HPDE6-E6E7 (cell line): ENCODE results near the gene GPRC5C.
"Not testable (repeated sequence)": the region's sequence is repeated elsewhere in the genome, so short reads cannot be mapped to it uniquely, and the experiment has no call there.

Experiments used
- DNase-seq: peaks from one replicate; pipeline ENCODE4 v3.0.0; 2011; ENCODE audit warnings: missing footprints; ENCODE audit errors: extremely low spot score

Gene GPRC5C

DNA sequence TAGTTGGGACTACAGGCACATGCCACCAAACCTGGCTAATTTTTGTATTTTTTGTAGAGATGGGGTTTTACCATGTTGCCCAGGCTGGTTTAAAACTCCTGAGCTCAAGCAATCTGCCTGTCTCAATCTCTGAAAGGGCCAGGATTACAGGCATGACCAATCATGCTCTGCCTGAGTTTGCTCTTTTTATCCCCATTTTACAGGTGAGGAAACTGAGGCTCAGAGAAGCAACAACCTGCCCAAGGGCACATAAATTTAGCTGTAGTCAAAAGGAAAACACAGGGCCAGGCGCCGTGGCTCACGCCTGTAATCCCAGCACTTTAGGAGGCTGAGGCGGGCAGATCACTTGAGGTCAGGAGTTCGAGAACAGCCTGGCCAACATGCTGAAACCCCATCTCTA, 26.6 kb upstream of the GPRC5C start:
- not testable (repeated sequence) for DNase-seq

DNA sequence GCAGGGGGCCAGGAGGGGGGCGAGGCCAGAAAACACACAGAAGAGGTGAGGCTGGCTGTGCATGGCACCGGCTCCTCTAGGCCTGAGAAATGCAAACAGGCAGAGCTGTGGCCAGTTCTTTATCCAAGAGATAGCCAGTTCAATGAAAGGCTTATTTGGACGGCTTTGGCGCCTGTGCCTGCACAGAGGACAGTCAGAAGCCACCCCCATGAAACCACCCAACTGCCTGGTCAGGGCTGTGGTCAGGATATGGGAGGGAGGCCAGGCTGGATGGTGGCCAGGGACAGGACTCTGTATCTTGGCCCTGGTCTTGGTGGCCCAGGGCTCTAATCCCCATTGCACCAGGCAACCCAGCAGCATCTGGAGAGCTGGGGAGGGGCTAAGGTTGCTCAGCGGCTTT, 24.5 kb upstream of the GPRC5C start:
- DNase-seq: no peak

DNA sequence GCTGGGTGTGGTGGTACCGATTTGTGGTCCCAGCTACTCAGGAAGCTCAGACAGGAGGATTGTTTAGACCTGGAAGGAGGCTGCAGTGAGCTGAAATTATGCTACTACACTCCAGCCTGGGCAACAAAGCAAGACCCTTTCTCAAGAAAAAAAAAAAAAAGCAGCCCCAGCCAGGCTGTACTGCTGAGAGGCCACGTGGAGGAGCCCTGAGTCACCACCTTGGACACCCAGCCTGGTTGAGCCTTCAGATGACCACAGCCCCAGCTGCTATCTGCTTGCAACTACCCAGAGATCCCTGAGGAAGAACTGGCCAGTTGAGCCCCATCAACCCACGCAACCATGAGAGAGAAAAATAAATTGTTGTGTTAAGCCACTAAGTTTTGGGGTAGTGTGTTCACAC, 23.6 kb upstream of the GPRC5C start:
- DNase-seq: no peak

DNA sequence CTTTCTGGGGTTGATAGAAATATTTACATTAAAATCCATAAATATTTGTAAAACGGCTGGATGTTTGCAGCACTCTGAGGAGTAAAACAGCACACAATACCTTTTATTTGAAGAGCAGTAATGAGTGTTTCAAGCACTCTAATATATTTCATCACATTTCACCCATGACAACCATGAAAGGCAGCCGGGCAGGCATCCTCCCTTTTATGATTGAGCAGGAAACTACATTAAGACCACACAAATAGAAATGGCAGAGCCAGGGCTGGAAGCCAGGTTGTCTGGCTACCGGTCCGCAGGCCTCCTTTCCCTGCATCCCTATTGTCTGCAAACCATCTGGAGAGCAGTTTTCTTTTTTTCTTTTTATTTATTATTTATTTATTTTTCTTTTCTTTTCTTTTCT, 23.1 kb upstream of the GPRC5C start:
- DNase-seq: no peak

DNA sequence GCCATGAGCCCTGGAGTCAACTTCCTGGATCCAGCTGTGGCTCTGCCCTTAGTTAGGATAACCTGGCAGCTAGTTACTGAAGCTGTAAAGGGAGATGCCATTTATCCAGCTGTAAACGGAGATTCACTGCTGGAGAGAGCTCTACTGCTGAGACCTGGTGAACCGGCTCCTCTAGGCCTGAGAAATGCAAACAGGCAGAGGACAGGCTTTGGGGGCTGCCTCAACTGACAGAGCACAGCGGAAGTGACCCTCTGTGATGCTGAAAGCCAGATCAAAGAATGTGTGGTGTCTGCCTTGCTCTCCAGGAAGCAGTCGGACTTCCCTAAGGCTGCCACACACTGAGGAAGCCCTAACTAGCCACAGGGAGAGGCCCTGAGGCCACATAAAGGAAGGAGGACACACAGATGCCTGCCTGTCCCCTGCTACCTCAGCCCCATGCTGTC, 21.9 kb upstream of the GPRC5C start:
- no peak for DNase-seq

DNA sequence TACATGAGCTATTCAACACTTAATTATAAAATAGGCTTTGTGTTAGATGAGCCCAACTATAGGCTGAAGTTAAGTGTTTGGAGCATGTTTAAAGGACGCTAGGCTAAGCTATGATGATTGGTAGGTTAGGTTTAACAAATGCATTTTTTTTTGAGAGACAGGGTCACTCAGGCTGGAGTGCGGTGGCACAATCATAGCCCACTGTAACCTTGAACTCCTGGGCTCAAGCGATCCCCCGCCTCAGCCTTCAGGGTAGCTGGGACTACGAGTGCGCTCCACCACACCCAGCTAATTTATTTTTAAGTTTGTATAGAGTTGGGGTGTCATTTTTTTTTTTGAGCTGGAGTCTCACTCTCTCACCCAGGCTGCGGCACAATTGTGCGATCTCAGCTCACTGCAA, 19.3 kb upstream of the GPRC5C start:
- no peak for DNase-seq

DNA sequence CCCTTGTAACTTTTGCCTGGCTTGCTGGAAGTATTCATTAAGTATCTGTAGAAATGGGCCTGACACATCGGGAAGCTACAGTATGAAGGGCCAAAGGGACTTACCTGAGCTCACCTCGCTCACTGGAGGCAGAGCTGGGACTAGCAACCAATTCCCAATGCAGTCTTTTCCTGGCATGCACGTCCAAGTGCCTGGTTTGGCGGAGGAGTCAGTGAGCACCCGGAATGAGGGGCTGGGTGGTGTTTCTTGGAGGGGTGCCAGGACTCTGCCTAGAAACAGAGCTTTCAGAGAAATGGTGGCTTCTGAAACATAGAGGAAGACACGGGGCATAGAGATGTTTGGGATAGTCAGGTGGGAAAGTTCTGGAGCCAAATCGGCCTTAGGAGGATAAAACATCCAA, 18.4 kb upstream of the GPRC5C start:
- no peak for DNase-seq

DNA sequence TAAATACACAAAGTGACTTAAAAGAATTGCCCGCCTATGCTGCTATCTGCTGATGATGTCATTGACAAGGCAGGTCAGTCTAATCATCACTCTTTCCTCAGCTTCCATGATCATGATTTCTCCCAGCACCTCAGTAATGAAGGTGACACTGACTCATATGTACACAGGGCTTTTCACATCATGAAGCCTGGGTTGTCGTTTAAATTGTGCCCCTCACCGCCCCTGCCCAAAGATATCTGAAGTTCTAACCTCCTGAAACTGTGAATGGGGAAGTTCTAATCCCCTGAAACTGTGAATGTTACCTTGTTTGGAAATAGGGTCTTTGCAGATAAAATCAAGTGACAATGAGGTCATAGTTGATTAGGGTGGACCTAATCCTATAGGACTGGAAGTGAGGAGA, 17.4 kb upstream of the GPRC5C start:
- no peak for DNase-seq

DNA sequence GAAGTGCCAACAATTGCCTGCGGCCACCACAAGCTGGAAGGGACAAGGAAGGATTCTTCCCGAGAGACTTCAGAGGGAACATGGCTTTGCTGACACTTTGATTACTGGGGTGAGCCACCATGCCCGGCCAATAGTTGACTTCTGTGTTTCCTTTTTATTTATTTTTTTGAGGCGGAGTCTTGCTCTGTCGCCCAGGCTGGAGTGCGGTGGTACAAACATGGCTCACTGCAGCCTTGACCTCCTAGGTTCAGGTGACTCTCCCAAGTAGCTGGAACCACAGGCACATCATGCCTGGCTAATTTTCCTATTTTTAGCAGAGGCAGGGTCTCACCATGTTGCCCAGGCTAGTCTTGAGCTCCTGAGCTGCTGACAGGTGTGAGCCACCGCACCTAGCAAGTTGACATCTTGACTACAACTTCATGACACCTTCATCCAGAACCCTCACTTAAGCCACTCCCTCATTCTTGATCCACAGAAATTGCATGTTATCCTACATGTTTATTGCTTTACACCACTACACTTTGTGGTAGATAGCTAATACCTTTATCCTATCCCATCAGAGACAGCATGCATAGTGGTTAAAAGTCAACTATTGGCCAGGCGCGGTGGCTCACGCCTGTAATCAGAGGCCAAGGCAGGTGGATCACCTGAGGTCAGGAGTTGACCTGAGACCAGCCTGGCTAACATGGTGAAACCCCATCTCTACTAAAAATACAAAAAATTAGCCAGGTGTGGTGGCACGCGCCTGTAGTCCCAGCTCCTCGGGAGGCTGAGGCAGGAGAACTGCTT, 16.1 kb upstream of the GPRC5C start:
- no peak for DNase-seq

DNA sequence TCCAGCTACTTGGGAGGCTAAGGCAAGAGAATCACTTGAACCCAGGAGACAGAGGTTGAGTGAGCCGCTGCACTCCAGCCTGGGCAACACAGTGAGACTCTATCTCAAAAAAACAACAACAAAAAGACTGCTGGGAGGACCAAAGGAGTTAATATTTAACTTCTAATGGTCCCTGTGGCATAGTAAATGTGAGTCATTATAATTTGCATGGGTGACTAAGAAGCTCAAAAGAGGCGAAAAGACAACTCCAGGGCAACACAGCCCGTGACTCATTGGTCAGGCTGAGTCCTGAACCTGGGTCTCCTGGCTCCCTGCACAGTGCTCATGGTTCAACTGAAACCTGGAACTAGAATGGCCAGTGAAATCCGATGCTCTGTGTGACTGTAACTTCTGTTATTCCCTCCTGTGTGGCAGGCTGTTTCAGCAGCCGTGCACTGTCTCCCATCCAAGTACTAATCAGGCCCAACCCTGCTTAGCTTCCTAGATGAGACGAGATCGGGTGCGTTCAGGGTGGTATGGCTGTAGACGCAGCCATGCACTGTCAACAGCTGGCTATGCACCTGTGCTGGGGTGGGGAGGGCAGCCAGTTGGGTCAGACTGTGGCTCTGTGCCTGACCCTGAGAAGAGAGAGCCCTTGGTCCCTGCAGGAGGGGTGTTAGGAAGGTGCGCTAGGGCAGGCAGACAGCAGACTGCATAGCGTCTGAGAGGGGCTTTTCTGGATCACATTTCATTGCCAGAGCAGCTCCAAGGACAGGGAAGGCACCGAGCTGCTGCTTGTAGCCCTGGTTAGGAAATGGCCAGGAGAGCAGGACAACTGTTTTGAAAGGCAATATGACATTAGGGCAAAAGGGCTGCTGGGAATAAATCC, 14.5 kb upstream of the GPRC5C start:
- peak; percentile 72 for DNase-seq

DNA sequence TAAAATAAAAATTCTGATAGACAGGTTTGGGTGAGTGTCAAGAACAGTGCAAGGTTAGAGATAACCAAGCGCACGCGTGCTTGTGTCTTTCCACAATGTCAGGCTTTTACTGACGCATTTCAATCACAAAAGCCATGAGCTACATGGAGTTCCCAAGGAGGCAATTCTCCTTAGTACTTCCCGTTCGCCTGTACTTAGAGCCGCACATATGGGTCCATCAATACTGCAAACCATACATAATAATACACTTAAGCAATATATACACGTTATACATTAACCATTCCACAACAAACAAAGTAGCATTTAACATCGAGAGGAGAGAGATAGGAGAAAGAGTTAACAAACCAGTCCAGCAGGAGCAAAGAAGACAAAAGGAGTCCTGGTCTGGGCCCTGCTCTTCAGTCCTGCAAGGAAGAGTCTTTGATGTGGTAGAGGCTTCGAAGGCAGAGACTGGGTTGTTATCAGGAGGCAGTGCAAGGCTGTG, 11.9 kb upstream of the GPRC5C start:
- DNase-seq: no peak

DNA sequence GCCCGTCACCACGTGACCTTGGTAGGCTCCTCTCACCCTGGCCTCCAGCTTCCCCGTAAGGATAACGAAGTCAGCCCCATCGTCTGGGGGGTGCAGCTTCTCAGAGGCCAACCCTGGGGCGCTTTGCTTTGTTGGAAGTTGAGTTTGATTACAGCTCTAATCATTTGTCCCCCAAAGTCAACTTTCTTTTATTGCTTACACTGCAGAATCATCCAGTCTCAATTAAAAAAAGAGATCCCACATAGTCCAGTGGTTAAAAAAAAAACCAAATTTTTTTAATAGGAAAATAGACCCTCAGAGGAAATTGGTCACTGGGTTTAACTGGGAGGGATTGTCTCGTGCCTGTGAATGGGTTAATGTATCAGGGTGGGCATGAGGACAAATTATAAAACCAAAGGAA, 7.8 kb upstream of the GPRC5C start:
- DNase-seq: no peak

DNA sequence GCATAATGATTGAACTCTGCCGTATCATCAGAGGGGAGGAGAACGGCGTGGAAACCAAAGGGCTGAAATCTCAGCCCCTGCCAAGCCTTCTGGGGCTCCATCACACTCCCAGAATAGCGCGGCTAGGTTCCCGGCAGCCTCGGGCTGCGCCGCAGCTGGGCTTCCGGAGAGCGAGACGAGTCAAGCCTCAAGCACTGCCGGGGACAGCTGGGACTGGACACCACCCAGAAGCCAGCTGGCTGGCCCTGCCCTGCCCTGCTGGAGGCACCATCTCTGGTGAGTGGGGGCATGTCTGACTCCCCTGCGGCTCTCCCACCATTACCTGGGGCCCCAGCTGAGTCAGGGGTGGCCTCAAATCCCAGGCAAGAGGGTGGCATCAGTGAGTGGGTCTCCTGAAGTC, 7.2 kb upstream of the GPRC5C start:
- DNase-seq: no peak

DNA sequence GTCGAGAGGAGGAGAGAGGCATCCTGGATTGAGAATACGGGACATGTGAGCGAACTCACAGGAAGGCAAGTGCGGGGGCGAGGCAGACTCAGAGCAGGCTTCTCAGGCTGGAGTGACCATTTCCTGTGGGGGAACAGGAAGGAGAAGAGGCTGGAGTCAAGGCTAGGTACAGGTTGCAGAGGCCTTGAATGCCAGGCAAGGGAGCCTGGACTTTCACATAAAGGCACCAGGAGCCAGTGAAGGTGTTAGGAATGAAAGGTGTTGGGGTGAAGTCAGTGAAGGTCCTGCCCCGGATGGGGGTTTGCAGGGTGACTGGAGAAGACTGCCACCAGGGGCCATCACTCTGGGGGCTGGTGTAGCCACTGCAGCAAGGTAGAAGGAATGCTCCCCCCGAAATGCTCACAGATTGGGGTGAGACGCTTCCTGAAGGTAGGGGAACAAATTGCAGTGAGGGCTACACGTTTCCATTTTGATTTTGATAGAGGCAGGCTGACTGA, 5.3 kb upstream of the GPRC5C start:
- no peak for DNase-seq

DNA sequence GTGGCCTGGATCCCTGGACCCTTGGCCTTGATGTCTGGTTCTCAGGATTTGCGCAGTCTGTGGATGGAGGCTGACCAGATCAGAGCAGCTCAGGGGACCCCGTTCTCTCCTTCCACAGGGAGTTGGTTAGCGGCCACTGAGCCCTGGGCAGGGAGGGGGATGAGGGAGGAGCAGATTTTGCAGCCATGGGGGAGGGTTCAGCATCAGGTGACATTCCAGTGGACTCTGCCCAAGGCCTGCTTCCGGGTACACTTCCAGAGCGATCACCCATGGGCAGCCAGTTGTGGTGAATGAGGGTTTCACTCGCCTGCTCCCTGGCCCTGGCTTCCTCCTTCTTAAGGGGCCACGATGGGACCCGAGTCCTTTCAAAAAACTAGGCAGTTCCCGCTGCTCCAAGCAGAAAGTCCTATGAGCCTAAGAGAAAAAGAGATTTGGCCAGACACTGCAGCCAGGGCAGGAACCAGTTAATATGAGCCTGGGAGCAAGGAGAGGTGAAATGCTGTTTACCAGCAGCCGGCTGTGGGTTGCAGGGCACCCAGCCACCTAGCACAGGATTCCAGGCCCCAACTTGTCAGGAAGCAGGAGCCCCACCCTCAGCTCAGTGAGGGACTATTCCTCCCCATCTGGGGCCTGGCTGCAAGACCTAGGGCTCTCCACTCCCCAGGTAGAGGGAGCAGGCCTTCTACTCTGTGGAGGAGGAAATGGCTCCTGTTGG, 4.7 kb upstream of the GPRC5C start:
- no peak for DNase-seq

DNA sequence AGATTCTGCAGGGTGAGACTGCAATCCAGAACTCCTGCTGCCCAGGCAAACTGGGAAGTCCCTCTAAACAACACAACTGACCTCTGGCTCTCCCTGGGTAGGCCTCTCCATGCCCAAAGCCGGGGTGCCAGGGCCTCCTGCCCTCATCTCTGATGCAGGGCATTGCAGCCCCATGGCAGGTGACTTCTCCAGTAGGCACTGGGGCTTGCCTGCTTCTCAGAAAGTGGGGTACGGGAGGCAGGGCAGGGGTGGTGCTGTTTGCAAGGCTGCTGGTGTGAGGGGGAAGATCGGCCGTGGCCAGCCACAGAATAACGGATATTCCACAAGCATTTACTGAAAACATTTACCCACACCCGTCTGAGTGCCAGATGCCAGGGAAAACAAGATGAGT, 4.1 kb upstream of the GPRC5C start:
- DNase-seq: no peak

DNA sequence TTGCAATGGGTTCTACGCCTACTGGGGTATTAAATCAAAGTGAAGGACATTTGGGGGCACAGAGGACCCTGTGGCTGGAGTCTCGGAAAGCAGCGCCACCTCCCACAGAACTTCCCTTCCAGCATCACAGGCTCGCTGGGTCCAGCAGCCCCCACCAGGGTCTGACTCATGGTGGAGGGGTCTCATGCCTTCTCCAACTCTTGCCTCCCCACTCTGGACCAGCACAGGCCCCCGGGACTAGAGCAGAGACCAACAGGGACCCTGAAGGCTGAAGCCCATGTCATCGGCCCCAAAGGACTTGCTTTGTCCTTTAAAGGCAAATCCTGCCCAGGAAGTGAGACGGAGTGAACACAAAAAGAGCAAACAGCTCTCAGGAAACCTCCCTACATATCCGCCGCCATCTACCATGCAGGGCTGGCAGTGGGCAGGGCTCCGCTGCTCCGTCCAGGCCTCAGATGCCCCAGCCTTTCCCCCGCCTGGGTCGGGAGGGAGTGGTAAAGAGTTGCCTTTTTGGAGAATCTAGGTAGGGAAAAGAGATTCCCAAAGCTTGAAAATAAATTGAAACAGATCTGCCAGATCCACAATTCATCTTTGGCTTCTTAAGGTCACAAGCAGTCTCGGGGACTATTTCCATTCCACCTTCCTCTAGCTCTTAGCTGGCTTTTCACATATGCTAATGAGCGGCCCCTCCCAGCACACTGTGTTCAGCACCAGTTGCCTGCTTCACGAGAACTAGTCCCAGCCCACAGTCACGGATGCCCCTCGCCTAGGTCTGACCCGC, 2.1 kb upstream of the GPRC5C start:
- no peak for DNase-seq

DNA sequence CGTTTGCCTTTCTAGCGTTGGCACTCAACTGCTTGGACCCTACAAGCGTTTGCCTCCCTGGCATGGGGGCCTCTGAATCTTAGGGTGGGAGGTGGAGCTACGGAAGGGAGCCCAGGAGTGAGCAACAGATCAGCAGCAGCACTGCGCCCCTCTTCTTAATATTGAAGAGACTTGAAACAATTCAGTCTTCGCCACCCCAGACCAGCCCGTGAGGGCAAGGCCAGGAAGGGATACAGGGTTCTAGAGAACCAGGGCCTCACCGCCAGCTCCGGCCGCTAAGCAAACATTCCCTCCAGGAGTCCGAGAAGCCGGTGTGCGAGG, 1.5 kb upstream of the GPRC5C start:
- no peak for DNase-seq

DNA sequence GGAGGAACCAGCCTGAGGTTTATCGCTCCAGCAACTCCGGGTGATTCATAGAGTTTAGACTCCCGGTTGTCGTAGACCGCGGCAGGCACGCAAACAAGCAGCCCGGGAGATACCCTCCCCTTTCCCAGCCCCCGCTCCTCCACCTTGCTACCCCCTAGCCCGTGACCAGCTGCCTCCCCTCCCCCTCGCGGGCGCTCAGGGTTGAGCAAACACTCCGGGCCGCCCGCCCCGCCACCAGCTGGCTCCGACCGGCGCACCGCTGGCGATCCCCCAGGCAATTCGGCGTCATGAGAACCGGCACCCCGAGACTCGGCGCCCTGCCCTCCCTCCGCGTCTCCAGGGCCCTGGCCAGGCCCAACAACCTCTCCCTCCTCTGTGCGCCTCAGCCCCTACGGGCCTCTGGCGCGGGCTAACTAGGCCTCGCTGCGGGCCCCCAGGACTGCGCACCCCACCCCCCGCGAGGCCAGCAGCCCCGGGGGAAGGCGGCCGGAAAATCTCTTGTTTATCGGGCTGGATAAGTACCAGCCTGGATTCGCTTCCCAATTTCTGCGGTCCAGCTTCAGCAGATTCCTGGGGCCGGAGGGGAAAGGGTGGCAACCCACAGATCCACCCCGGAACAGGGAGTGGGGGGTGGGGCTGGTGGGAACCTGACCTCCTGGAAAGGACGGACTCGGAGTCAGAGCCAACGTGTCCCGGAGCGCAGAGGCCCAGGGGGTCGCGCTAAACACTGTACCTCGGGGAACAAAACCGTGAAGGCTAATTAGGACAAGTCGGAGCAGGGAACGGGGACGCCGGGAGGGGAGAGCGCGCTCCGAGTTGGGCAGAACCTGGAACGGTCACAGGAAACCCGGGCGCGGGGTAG, 951 bp upstream of the GPRC5C start:
- DNase-seq: peak; percentile 82

DNA sequence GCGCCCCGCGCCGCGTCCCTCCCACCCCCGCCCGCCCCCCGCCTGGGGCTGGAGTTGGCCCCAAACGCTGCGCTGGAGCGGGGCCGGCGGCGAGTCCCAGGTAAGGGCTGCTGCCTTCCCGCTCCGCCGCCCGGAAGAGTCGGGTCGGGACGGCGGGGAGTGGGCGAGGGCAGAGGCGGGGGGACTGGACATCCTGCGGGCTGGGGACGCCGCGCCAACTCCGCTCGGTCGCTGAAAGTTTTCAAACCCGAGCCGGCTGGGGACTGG, 469 bp downstream of the GPRC5C start:
- no peak for DNase-seq
